HL-60 (cell line): ENCODE data around the gene TNFSF8.

Source experiments
- DNase-seq, 2 experiments: peaks; one replicate each; pipeline ENCODE4 v3.0.0-alpha.2; 2010 to 2020; ENCODE audit warnings: low read depth in 1 of 2, low spot score in 1 of 2
- H3K27ac ChIP-seq: fragments of 250-450 bp; sonication (Bioruptor Pico); replicated peaks from 2 replicates; pipeline ENCODE4 v1.5.1; 2020; ENCODE audit warnings: mild to moderate bottlenecking, moderate library complexity
- H3K27me3 ChIP-seq: fragments of 250-450 bp; sonication (Bioruptor Pico); 2 replicates; pipeline ENCODE4 v1.5.1; 2021; ENCODE audit warnings: mild to moderate bottlenecking, moderate library complexity; ENCODE audit not compliant: insufficient read depth, poor library complexity, severe bottlenecking
- H3K4me3 ChIP-seq: replicated peaks from 2 replicates; pipeline ENCODE4 v1.5.1; 2011; ENCODE audit warnings: mild to moderate bottlenecking, control low read depth, low read length; ENCODE audit not compliant: insufficient read depth
- GABPA ChIP-seq: IDR thresholded peaks from 2 replicates; pipeline ENCODE4 v1.6.1; 2012; ENCODE audit warnings: low read depth
- POLR2AphosphoS5 ChIP-seq: IDR thresholded peaks from 2 replicates; pipeline ENCODE4 v1.6.1; 2012; ENCODE audit warnings: low read depth
- SPI1 ChIP-seq: IDR thresholded peaks from 2 replicates; pipeline ENCODE4 v1.6.1; 2012; ENCODE audit warnings: low read depth, mild to moderate bottlenecking, borderline replicate concordance
- TF ChIP-seq, protein P1 (sequence below): IDR thresholded peaks from 2 replicates; pipeline ENCODE4 v1.6.1; 2012; ENCODE audit warnings: low read depth; ENCODE audit not compliant: insufficient replicate concordance
- TF ChIP-seq, protein P2 (sequence below): IDR thresholded peaks from one replicate; pipeline ENCODE4 v1.5.1; 2011; ENCODE audit warnings: low read length, control low read depth, inconsistent platforms; ENCODE audit not compliant: insufficient read depth

The TNFSF8 gene

GRCh38 chr9:114953959-114954358 lies 23.6 kb upstream of the TNFSF8 start:
- Histone ChIP-seq H3K27me3 (no peaks in the 10 kb centered on the region), H3K27ac (peak overlapping the region; percentile 53), H3K4me3 (no peak overlapping the region)
- TF ChIP-seq, protein P1, sequence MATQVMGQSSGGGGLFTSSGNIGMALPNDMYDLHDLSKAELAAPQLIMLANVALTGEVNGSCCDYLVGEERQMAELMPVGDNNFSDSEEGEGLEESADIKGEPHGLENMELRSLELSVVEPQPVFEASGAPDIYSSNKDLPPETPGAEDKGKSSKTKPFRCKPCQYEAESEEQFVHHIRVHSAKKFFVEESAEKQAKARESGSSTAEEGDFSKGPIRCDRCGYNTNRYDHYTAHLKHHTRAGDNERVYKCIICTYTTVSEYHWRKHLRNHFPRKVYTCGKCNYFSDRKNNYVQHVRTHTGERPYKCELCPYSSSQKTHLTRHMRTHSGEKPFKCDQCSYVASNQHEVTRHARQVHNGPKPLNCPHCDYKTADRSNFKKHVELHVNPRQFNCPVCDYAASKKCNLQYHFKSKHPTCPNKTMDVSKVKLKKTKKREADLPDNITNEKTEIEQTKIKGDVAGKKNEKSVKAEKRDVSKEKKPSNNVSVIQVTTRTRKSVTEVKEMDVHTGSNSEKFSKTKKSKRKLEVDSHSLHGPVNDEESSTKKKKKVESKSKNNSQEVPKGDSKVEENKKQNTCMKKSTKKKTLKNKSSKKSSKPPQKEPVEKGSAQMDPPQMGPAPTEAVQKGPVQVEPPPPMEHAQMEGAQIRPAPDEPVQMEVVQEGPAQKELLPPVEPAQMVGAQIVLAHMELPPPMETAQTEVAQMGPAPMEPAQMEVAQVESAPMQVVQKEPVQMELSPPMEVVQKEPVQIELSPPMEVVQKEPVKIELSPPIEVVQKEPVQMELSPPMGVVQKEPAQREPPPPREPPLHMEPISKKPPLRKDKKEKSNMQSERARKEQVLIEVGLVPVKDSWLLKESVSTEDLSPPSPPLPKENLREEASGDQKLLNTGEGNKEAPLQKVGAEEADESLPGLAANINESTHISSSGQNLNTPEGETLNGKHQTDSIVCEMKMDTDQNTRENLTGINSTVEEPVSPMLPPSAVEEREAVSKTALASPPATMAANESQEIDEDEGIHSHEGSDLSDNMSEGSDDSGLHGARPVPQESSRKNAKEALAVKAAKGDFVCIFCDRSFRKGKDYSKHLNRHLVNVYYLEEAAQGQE = no peak
- 0 out of 2 replicates have a peak, but pooled peaks have one; percentile 31 for TF ChIP-seq POLR2AphosphoS5
- peak; percentile 78 to 84 for DNase-seq

DNA sequence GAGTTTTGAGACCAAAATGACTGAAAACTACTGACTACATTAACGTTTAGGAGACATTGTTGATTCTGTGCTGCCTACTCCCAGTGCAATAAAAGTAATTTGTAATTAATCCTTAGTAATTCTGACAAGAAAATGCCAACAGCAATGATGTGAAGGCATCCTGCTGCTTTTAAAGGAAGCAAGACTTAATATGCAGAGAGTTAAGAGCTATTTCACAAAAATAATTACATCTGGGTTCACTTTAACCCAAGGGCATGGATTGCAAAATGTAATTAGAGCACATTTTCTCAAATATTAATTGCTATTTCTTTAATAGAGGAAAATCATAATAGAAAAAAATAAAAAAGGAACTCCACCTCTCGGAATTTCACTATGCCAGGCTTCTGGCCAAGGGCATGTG lies 22.7 kb upstream of the TNFSF8 start:
- no peaks in the 10 kb centered on the region for H3K27me3 ChIP-seq

DNA sequence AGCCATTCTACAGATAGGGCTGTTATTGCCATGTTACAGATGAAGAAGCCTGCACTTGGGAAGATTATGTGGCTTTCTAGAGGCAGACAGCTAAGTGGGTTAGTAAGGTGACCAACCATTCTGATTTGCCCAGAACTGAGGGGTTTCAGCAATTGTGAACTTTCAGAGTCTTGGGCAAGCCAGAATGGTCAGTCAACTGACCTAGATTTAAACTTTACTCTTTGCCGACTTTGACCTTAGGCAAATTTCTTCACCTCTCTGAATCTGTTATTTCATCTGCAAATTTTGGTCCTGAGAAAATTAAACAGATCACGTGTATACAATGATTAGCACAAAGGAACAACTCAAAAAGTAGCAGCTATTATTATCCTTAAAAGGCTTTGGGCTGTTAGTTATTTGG lies 20.4 kb upstream of the TNFSF8 start:
- no peak for DNase-seq
- Histone ChIP-seq H3K4me3 (no peak overlapping the region), H3K27ac (no peak overlapping the region), H3K27me3 (no peaks in the 10 kb centered on the region)
- no peak for TF ChIP-seq SPI1
- TF ChIP-seq, protein P2, sequence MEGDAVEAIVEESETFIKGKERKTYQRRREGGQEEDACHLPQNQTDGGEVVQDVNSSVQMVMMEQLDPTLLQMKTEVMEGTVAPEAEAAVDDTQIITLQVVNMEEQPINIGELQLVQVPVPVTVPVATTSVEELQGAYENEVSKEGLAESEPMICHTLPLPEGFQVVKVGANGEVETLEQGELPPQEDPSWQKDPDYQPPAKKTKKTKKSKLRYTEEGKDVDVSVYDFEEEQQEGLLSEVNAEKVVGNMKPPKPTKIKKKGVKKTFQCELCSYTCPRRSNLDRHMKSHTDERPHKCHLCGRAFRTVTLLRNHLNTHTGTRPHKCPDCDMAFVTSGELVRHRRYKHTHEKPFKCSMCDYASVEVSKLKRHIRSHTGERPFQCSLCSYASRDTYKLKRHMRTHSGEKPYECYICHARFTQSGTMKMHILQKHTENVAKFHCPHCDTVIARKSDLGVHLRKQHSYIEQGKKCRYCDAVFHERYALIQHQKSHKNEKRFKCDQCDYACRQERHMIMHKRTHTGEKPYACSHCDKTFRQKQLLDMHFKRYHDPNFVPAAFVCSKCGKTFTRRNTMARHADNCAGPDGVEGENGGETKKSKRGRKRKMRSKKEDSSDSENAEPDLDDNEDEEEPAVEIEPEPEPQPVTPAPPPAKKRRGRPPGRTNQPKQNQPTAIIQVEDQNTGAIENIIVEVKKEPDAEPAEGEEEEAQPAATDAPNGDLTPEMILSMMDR = no peak
- TF ChIP-seq GABPA = no peak
- TF ChIP-seq, protein P1 = no peak
- no peak for TF ChIP-seq POLR2AphosphoS5

More for the DNA sequence above, 22.7 kb upstream of the TNFSF8 start:
- no peak for TF ChIP-seq SPI1
- no peak for DNase-seq
- Histone ChIP-seq H3K27ac (no peak overlapping the region; the same call in 1 of the 2 replicates), H3K4me3 (no peak overlapping the region)

DNA sequence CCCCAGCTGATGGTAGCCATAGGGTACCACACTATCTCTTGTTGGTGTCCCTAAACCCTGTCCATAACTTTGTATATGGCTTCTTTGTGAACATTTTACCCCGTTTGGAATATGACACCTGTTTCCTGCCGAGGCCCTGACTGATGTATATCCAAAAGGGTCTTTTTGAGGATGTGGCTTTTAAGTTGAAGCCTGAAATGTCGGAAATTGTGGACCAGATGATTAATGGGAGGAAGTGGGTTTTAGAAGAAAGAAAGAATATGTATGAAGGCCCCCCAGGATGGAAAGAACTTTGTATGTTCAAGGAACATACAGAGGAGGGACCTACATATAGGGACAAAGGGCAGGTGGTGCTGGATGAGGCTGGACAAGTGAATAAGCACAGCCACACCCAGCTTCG lies 16.7 kb upstream of the TNFSF8 start:
- no peak for DNase-seq
- TF ChIP-seq SPI1 (no peak), POLR2AphosphoS5 (no peak), GABPA (no peak)
- TF ChIP-seq, protein P2 = no peak
- TF ChIP-seq, protein P1 = no peak
- no peaks in the 10 kb centered on the region for H3K27me3 ChIP-seq
- H3K27ac ChIP-seq = no peak overlapping the region
- no peak overlapping the region for H3K4me3 ChIP-seq
